GM18499 (cell line): ENCODE results near the gene ABHD2.
A peak's percentile ranks its signal among the peaks of the same experiment; 100 is the strongest.

Experiments used
- ATAC-seq: cut with Tn5 transposase; IDR thresholded peaks from one replicate; pipeline ENCODE4 v1.9.1; 2021; ENCODE audit warnings: moderate number of reproducible peaks; ENCODE audit not compliant: insufficient read depth, unreplicated experiment

ABHD2 gene

GRCh38 chr15:89157061-89157460, 68.8 kb downstream of the ABHD2 start:
- ATAC-seq, result no peak

GRCh38 chr15:89157918-89158564, 69.8 kb downstream of the ABHD2 start:
- no peak for ATAC-seq

GRCh38 chr15:89161666-89162065, 73.4 kb downstream of the ABHD2 start:
- no peak for ATAC-seq

GRCh38 chr15:89163271-89164055, 75.2 kb downstream of the ABHD2 start:
- ATAC-seq, result no peak

GRCh38 chr15:89164712-89165211, 76.5 kb downstream of the ABHD2 start:
- no peak for ATAC-seq

GRCh38 chr15:89165677-89166076, 77.4 kb downstream of the ABHD2 start:
- ATAC-seq, result no peak

- peak; percentile 48 for ATAC-seq
These were observed 79.3 kb downstream of the ABHD2 start for GRCh38 chr15:89167267-89168176.

- ATAC-seq, result no peak
These were observed 80.1 kb downstream of the ABHD2 start for GRCh38 chr15:89168316-89168833.

- no peak for ATAC-seq
These were observed 82.1 kb downstream of the ABHD2 start for GRCh38 chr15:89170364-89170763.

- no peak for ATAC-seq
These were observed 83.1 kb downstream of the ABHD2 start for GRCh38 chr15:89171136-89172072.

- no peak for ATAC-seq
These were observed 84.7 kb downstream of the ABHD2 start for GRCh38 chr15:89172921-89173320.

GRCh38 chr15:89174476-89174875, 86.2 kb downstream of the ABHD2 start:
- ATAC-seq, result no peak

GRCh38 chr15:89175617-89176191, 87.4 kb downstream of the ABHD2 start:
- no peak for ATAC-seq

- no peak for ATAC-seq
These were observed 88.9 kb downstream of the ABHD2 start for GRCh38 chr15:89177116-89177515.

GRCh38 chr15:89177633-89178306, 89.5 kb downstream of the ABHD2 start:
- no peak for ATAC-seq

GRCh38 chr15:89178307-89178977, 90.2 kb downstream of the ABHD2 start:
- no peak for ATAC-seq

GRCh38 chr15:89179966-89180875, 92.0 kb downstream of the ABHD2 start:
- ATAC-seq, result no peak
